ENCODE results near the gene CALHM4.

- TF ChIP-seq EZH2 (IDR thresholded peaks at IDR 0.05) = no peak
- no peak for TF ChIP-seq POLR2AphosphoS5 (IDR thresholded peaks at IDR 0.05; ENCODE audit: borderline replicate concordance, low read depth, low read length)
- TF ChIP-seq FOXP2 (optimal IDR thresholded peaks at IDR 0.05; ENCODE audit: control extremely low read depth, extremely low read length, insufficient read depth) = no peak
Observed at GRCh38 chr6:116553451-116553850, at the start of gene CALHM4.
